Measurements from ENCODE around the gene PLXNB2.

Gene PLXNB2

DNA sequence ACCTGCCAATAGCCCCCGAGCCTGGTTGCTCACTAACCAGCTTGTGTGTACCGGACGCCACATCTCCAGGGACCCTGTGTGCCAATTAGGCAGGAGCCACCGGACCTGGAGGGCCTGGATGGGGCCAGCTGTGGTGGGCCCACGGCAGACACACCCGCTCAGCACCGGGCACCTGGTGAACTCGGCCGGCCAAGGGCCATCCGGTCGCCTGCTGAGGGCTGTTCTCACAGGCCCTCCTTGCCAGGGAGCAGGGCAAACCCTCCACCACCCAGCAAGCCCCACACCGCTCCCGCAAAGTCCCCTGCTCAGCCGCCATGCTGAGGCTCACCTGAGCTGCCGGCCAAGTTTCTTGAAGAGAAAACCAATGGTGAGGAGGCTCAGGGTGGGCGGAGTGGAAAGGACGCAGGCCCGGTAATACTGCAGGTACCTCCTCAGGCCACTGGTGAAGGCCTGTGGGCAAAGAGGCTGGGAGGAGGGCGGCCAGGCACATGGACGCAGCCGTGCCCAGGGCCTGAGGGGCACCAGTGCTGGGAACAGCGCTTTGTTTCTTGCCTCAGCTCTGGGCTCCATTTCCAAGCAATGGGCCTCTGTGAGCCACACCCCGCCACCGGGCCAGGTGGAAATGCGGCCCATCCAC is 79.7 kb downstream of the PLXNB2 start:
- no peak overlapping the region for H3K4me2 ChIP-seq (ENCODE audit: low read length)
- no peaks in the 10 kb centered on the region for H3K79me2 ChIP-seq (ENCODE audit: insufficient read depth, low read length)
- no peaks in the 10 kb centered on the region for H3K27me3 ChIP-seq (ENCODE audit: insufficient read depth, low read length)
- no peak overlapping the region for H3K27ac ChIP-seq (ENCODE audit: low read depth, low read length, poor library complexity, severe bottlenecking)
- H3K9me3 ChIP-seq (ENCODE audit: low read length), result no peaks in the 10 kb centered on the region
- H2AFZ ChIP-seq (ENCODE audit: low read length), result no peak overlapping the region
- H3K9ac ChIP-seq (ENCODE audit: low read length), result no peak overlapping the region
- no peak overlapping the region for H3K4me3 ChIP-seq (ENCODE audit: low read depth, low read length, poor library complexity, severe bottlenecking)
- H3F3A ChIP-seq (ENCODE audit: insufficient read depth, low read length), result no peaks in the 10 kb centered on the region
- H4K20me1 ChIP-seq (ENCODE audit: insufficient read depth, low read length), result no peaks in the 10 kb centered on the region
- H3K9me2 ChIP-seq (ENCODE audit: low read depth, low read length), result no peaks in the 10 kb centered on the region
- TF ChIP-seq, protein P1, sequence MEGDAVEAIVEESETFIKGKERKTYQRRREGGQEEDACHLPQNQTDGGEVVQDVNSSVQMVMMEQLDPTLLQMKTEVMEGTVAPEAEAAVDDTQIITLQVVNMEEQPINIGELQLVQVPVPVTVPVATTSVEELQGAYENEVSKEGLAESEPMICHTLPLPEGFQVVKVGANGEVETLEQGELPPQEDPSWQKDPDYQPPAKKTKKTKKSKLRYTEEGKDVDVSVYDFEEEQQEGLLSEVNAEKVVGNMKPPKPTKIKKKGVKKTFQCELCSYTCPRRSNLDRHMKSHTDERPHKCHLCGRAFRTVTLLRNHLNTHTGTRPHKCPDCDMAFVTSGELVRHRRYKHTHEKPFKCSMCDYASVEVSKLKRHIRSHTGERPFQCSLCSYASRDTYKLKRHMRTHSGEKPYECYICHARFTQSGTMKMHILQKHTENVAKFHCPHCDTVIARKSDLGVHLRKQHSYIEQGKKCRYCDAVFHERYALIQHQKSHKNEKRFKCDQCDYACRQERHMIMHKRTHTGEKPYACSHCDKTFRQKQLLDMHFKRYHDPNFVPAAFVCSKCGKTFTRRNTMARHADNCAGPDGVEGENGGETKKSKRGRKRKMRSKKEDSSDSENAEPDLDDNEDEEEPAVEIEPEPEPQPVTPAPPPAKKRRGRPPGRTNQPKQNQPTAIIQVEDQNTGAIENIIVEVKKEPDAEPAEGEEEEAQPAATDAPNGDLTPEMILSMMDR (IDR thresholded peaks at IDR 0.05; ENCODE audit: low read length), result no peak
- no peak for TF ChIP-seq EZH2 (IDR thresholded peaks at IDR 0.05; ENCODE audit: borderline replicate concordance, low read length)
- H3K36me3 ChIP-seq (ENCODE audit: insufficient read depth, low read length), result peaks cover 53% of the 10 kb centered on the region
- H3K4me1 ChIP-seq (ENCODE audit: insufficient read depth, low read length, severe bottlenecking), result no peaks in the 10 kb centered on the region

DNA sequence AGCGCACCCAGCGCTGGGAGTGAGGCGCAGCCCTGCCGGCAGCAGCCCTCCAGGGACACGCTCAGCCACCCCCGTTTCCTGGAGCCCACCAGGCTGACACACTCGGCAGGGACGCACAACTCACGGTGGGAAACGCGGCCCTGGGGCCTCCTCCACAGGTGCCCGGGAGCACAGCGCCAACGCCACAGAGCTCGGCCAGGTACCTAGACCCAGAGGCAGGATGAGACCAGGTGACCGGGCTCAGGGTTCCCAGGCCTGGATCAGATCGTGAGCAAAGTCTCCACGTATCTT is 80.6 kb downstream of the PLXNB2 start:
- Histone ChIP-seq H3K4me2 (ENCODE audit: low read length) (no peak overlapping the region), H3K9me2 (ENCODE audit: low read depth, low read length) (no peaks in the 10 kb centered on the region), H3K27ac (ENCODE audit: low read depth, low read length, poor library complexity, severe bottlenecking) (no peak overlapping the region), H3K4me1 (ENCODE audit: insufficient read depth, low read length, severe bottlenecking) (no peaks in the 10 kb centered on the region), H3K79me2 (ENCODE audit: insufficient read depth, low read length) (no peaks in the 10 kb centered on the region), H3K9ac (ENCODE audit: low read length) (no peak overlapping the region), H4K20me1 (ENCODE audit: insufficient read depth, low read length) (no peaks in the 10 kb centered on the region), H3K9me3 (ENCODE audit: low read length) (no peaks in the 10 kb centered on the region), H3F3A (ENCODE audit: insufficient read depth, low read length) (no peaks in the 10 kb centered on the region), H3K27me3 (ENCODE audit: insufficient read depth, low read length) (no peaks in the 10 kb centered on the region), H3K4me3 (ENCODE audit: low read depth, low read length, poor library complexity, severe bottlenecking) (no peak overlapping the region), H3K36me3 (ENCODE audit: insufficient read depth, low read length) (peaks cover 57% of the 10 kb centered on the region; the same call in 1 of the 2 replicates), H2AFZ (ENCODE audit: low read length) (no peak overlapping the region)
- no peak for TF ChIP-seq EZH2 (IDR thresholded peaks at IDR 0.05; ENCODE audit: borderline replicate concordance, low read length)
- TF ChIP-seq, protein P1 (IDR thresholded peaks at IDR 0.05; ENCODE audit: low read length), result no peak

DNA sequence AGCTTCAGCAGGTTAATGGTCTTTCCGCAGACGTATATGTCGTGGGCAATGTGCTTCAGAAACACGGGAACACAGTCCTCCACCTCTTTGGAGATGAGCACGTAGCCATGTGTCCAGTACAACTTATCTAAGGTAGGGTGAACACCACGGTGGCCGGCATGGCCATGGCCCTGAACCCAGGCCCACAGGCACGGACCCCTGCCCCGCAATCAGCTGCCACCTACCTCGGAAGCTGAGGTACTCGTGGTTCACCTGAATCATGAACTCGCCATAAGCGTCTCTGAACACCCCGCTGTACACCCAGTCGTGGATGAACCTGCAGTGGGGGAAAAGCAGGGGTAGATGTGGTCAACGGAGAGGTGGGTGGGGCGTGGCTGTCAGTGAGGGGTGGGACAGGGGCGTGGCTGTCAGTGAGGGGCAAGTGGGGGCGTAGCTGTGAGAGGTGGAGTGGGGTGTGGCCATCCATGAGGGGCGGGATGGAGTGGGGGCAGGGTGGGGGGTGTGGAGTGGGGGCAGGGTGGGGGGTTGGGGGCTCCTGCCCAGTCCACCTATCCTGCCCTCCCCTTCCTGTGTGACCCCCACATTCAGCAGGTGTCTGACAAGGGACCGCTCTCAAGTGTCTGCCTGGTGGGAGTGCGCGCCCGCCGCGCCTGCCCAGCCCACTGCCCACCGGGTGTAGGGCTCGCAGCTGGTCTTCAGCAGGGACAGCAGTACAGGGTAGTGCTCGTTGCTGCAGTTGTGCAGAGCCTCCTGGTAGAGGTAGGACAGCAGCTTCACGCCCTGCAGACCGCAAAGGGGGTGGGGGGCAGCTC is 81.2 kb downstream of the PLXNB2 start:
- Histone ChIP-seq H3K9ac (ENCODE audit: low read length) (no peak overlapping the region), H3K9me3 (ENCODE audit: low read length) (no peaks in the 10 kb centered on the region), H3K4me1 (ENCODE audit: insufficient read depth, low read length, severe bottlenecking) (no peaks in the 10 kb centered on the region), H3K27ac (ENCODE audit: low read depth, low read length, poor library complexity, severe bottlenecking) (no peak overlapping the region), H2AFZ (ENCODE audit: low read length) (no peak overlapping the region), H3K79me2 (ENCODE audit: insufficient read depth, low read length) (no peaks in the 10 kb centered on the region), H3K4me2 (ENCODE audit: low read length) (no peak overlapping the region), H3K9me2 (ENCODE audit: low read depth, low read length) (no peaks in the 10 kb centered on the region), H4K20me1 (ENCODE audit: insufficient read depth, low read length) (no peaks in the 10 kb centered on the region), H3K27me3 (ENCODE audit: insufficient read depth, low read length) (no peaks in the 10 kb centered on the region), H3K36me3 (ENCODE audit: insufficient read depth, low read length) (peaks cover 62% of the 10 kb centered on the region), H3K4me3 (ENCODE audit: low read depth, low read length, poor library complexity, severe bottlenecking) (no peak overlapping the region), H3F3A (ENCODE audit: insufficient read depth, low read length) (no peaks in the 10 kb centered on the region)
- TF ChIP-seq EZH2 (IDR thresholded peaks at IDR 0.05; ENCODE audit: borderline replicate concordance, low read length), result no peak
- TF ChIP-seq, protein P1 (IDR thresholded peaks at IDR 0.05; ENCODE audit: low read length), result no peak
